Progenitor cell of endocrine pancreas (in vitro differentiated cells): Measurements from ENCODE around the gene ENPP1. TPM values are rescaled to one million over a fixed set of nuclear protein-coding genes. Genes with fewer than 3 reads are reported as not detected.
"Not testable (repeated sequence)": the region's sequence is repeated elsewhere in the genome, so short reads cannot be mapped to it uniquely, and the experiment has no call there.

Source experiments
- DNase-seq: peaks from one replicate; pipeline ENCODE4 v3.0.0; 2021; ENCODE audit warnings: low spot score; ENCODE audit not compliant: unreplicated experiment
- H3K27ac Mint-ChIP-seq: 2 replicates; pipeline ENCODE4 v1.8.0; 2021; ENCODE audit warnings: mild to moderate bottlenecking, moderate library complexity, mixed read lengths
- H3K27me3 Mint-ChIP-seq: 2 replicates; pipeline ENCODE4 v1.8.0; 2021; ENCODE audit warnings: mixed read lengths
- H3K36me3 Mint-ChIP-seq: 2 replicates; pipeline ENCODE4 v1.8.0; 2022; ENCODE audit warnings: mixed read lengths; ENCODE audit not compliant: insufficient read depth
- H3K4me1 Mint-ChIP-seq: 2 replicates; pipeline ENCODE4 v1.8.0; 2021; ENCODE audit warnings: low read depth, mixed read lengths
- H3K4me3 Mint-ChIP-seq: 2 replicates; pipeline ENCODE4 v1.8.0; 2021; ENCODE audit warnings: low read depth, mild to moderate bottlenecking, moderate library complexity, mixed read lengths
- H3K9me3 Mint-ChIP-seq: 2 replicates; pipeline ENCODE4 v1.8.0; 2021; ENCODE audit warnings: low read depth, mixed read lengths
- total RNA-seq: library from RNA; stranded (reverse); gene quantifications from 2 replicates; pipeline ENCODE4 v1.2.1, GENCODE V29; 2021
- TF ChIP-seq, protein P1 (sequence below): fragments of 200-600 bp; sonication (generic); IDR thresholded peaks from one replicate; pipeline ENCODE4 v1.5.0; 2021; ENCODE audit warnings: antibody characterized with exemption, mild to moderate bottlenecking; ENCODE audit not compliant: unreplicated experiment

ENPP1 gene
- total RNA-seq, 1 donor from 2014 or later, result 2.4 TPM

DNA sequence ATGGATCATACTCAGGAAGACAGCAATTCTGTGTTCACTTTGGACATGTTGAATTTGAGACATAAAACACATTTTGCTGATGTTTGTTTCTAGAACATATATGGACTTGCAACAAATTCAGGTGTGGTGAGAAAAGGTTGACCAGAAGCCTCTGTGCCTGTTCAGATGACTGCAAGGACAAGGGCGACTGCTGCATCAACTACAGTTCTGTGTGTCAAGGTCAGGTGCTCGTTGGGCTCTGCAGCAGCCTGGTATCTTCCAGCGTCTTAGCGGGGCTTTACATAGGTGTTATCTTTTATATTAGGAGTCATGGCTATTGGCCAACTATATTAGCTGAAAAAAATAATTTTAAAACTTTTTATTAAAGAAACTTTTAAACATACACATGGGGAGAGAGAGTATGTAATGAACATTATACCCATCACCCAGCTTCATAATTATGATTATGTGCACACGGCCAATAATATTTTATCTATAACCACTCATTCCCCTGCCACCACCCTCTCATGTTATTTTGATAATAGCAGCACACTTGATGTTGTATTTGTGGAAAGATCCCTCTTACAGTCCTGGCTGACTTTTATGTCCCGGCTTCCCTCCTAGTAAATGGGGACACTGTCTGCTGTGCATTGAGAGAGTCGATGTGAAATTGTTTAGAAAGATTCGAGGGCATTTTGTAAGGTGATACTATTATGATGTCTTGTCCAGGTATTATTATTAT is 43.4 kb downstream of the ENPP1 start:
- Mint-ChIP-seq H3K27ac (no peak overlapping the region), H3K9me3 (no peaks in the 10 kb centered on the region), H3K4me3 (no peak overlapping the region)

GRCh38 chr6:131852200-131852599 is 44.4 kb downstream of the ENPP1 start:
- Mint-ChIP-seq H3K27me3 (no peaks in the 10 kb centered on the region), H3K27ac (no peak overlapping the region), H3K4me1 (no peaks in the 10 kb centered on the region), H3K9me3 (no peaks in the 10 kb centered on the region), H3K4me3 (no peak overlapping the region), H3K36me3 (no peaks in the 10 kb centered on the region)
- DNase-seq, result no peak
- TF ChIP-seq, protein P1, sequence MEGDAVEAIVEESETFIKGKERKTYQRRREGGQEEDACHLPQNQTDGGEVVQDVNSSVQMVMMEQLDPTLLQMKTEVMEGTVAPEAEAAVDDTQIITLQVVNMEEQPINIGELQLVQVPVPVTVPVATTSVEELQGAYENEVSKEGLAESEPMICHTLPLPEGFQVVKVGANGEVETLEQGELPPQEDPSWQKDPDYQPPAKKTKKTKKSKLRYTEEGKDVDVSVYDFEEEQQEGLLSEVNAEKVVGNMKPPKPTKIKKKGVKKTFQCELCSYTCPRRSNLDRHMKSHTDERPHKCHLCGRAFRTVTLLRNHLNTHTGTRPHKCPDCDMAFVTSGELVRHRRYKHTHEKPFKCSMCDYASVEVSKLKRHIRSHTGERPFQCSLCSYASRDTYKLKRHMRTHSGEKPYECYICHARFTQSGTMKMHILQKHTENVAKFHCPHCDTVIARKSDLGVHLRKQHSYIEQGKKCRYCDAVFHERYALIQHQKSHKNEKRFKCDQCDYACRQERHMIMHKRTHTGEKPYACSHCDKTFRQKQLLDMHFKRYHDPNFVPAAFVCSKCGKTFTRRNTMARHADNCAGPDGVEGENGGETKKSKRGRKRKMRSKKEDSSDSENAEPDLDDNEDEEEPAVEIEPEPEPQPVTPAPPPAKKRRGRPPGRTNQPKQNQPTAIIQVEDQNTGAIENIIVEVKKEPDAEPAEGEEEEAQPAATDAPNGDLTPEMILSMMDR, result no peak

More for the DNA sequence above, 43.4 kb downstream of the ENPP1 start:
- no peaks in the 10 kb centered on the region for H3K27me3 Mint-ChIP-seq
- TF ChIP-seq, protein P1, result no peak
- H3K36me3 Mint-ChIP-seq, result no peaks in the 10 kb centered on the region
- no peak for DNase-seq
- no peaks in the 10 kb centered on the region for H3K4me1 Mint-ChIP-seq

DNA sequence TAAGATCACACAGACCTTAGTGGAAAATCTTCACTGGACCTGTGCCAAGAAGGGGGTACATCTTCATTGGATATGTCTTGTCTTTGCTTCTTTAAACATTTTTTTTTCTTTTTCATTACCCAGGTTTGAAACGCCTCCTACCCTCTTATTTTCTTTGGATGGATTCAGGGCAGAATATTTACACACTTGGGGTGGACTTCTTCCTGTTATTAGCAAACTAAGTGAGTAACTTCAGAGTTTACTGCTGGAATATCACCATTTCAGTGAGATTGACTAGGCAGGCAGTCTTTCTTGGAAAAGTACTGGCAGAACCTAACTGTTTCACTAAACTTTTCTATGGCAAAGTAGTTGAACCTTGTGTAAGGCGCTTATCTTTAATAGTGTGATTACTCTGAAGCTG is 47.0 kb downstream of the ENPP1 start:
- no peak for DNase-seq
- no peak overlapping the region for H3K4me3 Mint-ChIP-seq
- H3K36me3 Mint-ChIP-seq, result no peaks in the 10 kb centered on the region
- no peaks in the 10 kb centered on the region for H3K9me3 Mint-ChIP-seq
- TF ChIP-seq, protein P1, result no peak
- no peak overlapping the region for H3K27ac Mint-ChIP-seq
- no peaks in the 10 kb centered on the region for H3K4me1 Mint-ChIP-seq
- H3K27me3 Mint-ChIP-seq, result no peaks in the 10 kb centered on the region

DNA sequence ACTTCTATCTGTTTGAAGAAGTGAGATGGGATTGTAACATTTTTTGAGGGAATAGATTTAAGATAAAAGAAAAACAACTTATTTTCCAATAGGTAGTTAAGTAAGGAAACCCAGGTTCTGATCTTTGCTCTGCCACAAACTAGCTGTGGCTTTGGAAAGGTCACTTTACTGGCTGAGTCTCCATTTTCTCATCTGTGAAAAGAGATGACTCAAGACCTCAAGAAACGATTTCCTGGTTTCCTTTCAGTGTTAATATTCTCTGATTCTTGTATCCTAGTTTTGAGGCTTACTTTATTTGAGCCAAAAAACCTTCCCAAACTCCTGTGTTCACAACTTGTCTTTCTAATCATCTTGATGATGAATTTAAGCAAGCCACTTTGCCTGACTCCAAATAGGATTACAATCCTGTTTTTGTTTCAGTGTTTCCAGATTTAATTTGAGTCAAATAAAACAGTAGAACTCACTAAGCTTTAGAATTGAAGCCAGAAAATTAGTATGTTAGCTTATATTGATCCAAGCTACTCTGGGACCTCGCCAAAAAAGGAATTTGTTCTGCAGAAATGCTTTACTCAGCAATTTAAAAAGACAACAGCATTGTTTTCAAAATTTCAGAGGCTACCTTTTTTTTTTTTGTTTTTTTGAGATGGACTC is 51.1 kb downstream of the ENPP1 start:
- Mint-ChIP-seq H3K4me3 (no peak overlapping the region), H3K27me3 (no peaks in the 10 kb centered on the region), H3K9me3 (no peaks in the 10 kb centered on the region), H3K36me3 (peaks cover 1% of the 10 kb centered on the region), H3K27ac (no peak overlapping the region), H3K4me1 (peaks cover 2% of the 10 kb centered on the region)
- TF ChIP-seq, protein P1, result no peak
- no peak for DNase-seq

DNA sequence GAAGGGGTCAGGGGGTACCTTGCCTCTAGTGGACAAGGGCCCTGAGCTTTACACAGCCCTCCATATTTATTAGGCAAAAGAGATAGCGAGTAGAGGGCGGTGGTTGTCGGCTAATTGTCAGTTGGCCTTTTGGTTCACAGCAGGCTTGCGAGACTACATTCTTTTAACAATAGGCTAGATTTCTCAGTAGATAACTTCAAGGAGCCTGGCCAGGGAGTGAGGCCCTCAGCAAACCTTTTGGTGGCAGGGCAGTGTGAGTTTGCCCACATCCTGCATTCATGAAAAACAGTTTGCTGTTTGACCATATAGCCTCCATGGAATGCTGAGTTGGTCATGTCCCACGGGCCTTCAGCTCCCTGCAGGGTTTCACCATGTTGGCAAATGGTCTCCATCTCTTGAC is 51.8 kb downstream of the ENPP1 start:
- H3K4me3 Mint-ChIP-seq, H3K36me3 Mint-ChIP-seq, H3K27me3 Mint-ChIP-seq, DNase-seq, H3K4me1 Mint-ChIP-seq, H3K27ac Mint-ChIP-seq, H3K9me3 Mint-ChIP-seq: not testable (repeated sequence)

DNA sequence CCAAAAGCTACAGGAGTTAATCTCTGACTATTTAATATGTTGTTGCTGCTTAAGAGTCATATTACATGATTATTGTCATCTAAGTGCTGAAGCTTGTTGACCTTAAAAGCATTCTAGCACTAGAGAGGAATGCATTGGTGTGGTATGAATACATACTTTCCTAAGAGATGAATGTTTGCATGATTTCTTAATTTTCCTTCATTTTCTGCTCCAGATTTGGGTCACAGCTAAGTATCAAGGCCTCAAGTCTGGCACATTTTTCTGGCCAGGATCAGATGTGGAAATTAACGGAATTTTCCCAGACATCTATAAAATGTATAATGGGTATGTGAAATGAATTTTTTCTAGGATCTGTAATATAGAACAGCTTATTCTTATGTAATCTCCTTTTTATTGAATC is 53.6 kb downstream of the ENPP1 start:
- Mint-ChIP-seq H3K4me3 (no peak overlapping the region), H3K36me3 (peaks cover 1% of the 10 kb centered on the region), H3K27me3 (no peaks in the 10 kb centered on the region), H3K27ac (no peak overlapping the region), H3K9me3 (no peaks in the 10 kb centered on the region), H3K4me1 (peaks cover 2% of the 10 kb centered on the region)
- DNase-seq, result no peak
- TF ChIP-seq, protein P1, result no peak
